ENCODE results near the gene TAAR9.

The TAAR9 gene

GRCh38 chr6:132537977-132538376 is at the start of gene TAAR9:
Gene TAAR9 (plus strand): TSS chr6:132538277. CDS start chr6:132538290, 13 bp downstream.
- DNase-seq (ENCODE audit: low read depth in 2 of 2) = no peak

GRCh38 chr6:132489376-132489775 is 48.7 kb upstream of the TAAR9 start:
- no peak for DNase-seq (ENCODE audit: low read depth in 2 of 2)

GRCh38 chr6:132490024-132490423 is 48.1 kb upstream of the TAAR9 start:
- no peak for DNase-seq (ENCODE audit: low read depth in 2 of 2)

GRCh38 chr6:132490478-132491204 is 47.4 kb upstream of the TAAR9 start:
- no peak for DNase-seq (ENCODE audit: low read depth in 2 of 2)

GRCh38 chr6:132491303-132491702 is 46.8 kb upstream of the TAAR9 start:
- DNase-seq (ENCODE audit: low read depth in 2 of 2) = no peak

- DNase-seq (ENCODE audit: low read depth in 2 of 2) = no peak
These were observed 46.2 kb upstream of the TAAR9 start for GRCh38 chr6:132491881-132492280.

- no peak for DNase-seq (ENCODE audit: low read depth in 2 of 2)
These were observed 43.1 kb upstream of the TAAR9 start for GRCh38 chr6:132494954-132495353.

GRCh38 chr6:132495604-132496079 is 42.4 kb upstream of the TAAR9 start:
- DNase-seq (ENCODE audit: low read depth in 2 of 2) = no peak

- no peak for DNase-seq (ENCODE audit: low read depth in 2 of 2)
These were observed 41.4 kb upstream of the TAAR9 start for GRCh38 chr6:132496519-132497180.

GRCh38 chr6:132498638-132499037 is 39.4 kb upstream of the TAAR9 start:
- no peak for DNase-seq (ENCODE audit: low read depth in 2 of 2)

GRCh38 chr6:132499757-132500156 is 38.3 kb upstream of the TAAR9 start:
- no peak for DNase-seq (ENCODE audit: low read depth in 2 of 2)

- no peak for DNase-seq (ENCODE audit: low read depth in 2 of 2)
These were observed 33.3 kb upstream of the TAAR9 start for GRCh38 chr6:132504757-132505156.

- no peak for DNase-seq (ENCODE audit: low read depth in 2 of 2)
These were observed 32.9 kb upstream of the TAAR9 start for GRCh38 chr6:132505158-132505557.

GRCh38 chr6:132506461-132506860 is 31.6 kb upstream of the TAAR9 start:
- DNase-seq (ENCODE audit: low read depth in 2 of 2) = no peak

GRCh38 chr6:132506869-132507808 is 30.9 kb upstream of the TAAR9 start:
- no peak for DNase-seq (ENCODE audit: low read depth in 2 of 2)

GRCh38 chr6:132511210-132511830 is 26.8 kb upstream of the TAAR9 start:
- DNase-seq (ENCODE audit: low read depth in 2 of 2) = no peak

GRCh38 chr6:132511831-132512220 is 26.3 kb upstream of the TAAR9 start:
- DNase-seq (ENCODE audit: low read depth in 2 of 2) = no peak

- DNase-seq (ENCODE audit: low read depth in 2 of 2) = no peak
These were observed 25.8 kb upstream of the TAAR9 start for GRCh38 chr6:132512342-132512637.

- peak; percentile 65 to 73 for DNase-seq (ENCODE audit: low read depth in 2 of 2)
These were observed 25.1 kb upstream of the TAAR9 start, which contains the start of gene STX7 for GRCh38 chr6:132512638-132513632. Gene STX7 (minus strand): TSS chr6:132513116. CDS start chr6:132503530, 9,586 bp downstream.

- DNase-seq (ENCODE audit: low read depth in 2 of 2) = no peak
These were observed 24.1 kb upstream of the TAAR9 start for GRCh38 chr6:132513831-132514545.
